ENCODE results near the gene KLHL29. TPM values are rescaled to one million over a fixed set of nuclear protein-coding genes. Genes with fewer than 3 reads are reported as not detected.

The KLHL29 gene
- total RNA-seq, 4 donors from 2014 or later, result 10.1 to 27.3 (median 15.7) TPM

- no peak for TF ChIP-seq CTCF (IDR thresholded peaks at IDR 0.05)
- TF ChIP-seq POLR2A (IDR thresholded peaks at IDR 0.05), result no peak
- no peak for DNase-seq (ENCODE audit: low spot score in 2 of 2)
- no peak overlapping the region for H3K4me3 ChIP-seq (ENCODE audit: low read depth, poor library complexity, severe bottlenecking)
- intact Hi-C loops (cut with DNase I; ENCODE audit: low total_unique reads), result no loop called here
- 91 to 92% methylated on average over 15 of the region's 15 CpGs for WGBS, 2 donors
Observed at GRCh38 chr2:23567161-23567756, 182.3 kb downstream of the KLHL29 start.

GRCh38 chr2:23568211-23568610, 183.2 kb downstream of the KLHL29 start:
- 91 to 94% methylated on average over 2 of the region's 2 CpGs for WGBS, 2 donors
- TF ChIP-seq POLR2A (IDR thresholded peaks at IDR 0.05) (no peak), CTCF (IDR thresholded peaks at IDR 0.05) (no peak)
- no peak for DNase-seq (ENCODE audit: low spot score in 2 of 2)
- intact Hi-C loops (cut with DNase I; ENCODE audit: low total_unique reads), result no loop called here
- no peak overlapping the region for H3K4me3 ChIP-seq (ENCODE audit: low read depth, poor library complexity, severe bottlenecking)

DNA sequence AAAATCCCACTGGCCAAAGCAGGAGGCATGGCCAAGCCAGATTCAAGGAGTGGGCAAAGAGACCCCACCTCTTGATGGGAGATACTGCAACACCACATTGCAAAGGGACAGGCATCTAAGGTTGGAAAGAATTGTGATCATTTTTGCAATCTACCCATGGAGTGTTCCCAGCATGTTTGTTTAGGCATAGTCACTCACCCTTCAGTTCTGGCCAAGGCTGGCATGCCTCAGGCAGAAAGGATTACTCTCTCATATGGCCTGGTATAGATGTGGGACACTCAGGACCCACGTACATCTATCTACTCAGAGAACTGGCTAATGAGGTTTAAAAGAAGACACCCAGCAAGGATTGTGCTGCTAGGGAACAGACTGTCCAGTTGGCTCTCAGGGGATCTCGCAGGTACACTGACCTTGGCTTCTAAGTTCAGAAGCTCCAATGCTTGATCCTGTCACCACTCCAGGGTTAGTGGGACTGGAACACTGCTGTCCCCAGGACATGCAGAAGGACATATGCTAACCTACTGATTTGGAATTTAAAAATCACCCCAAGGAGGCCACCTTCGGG, 183.7 kb downstream of the KLHL29 start:
- DNase-seq (ENCODE audit: low spot score in 2 of 2), result no peak
- no peak overlapping the region for H3K4me3 ChIP-seq (ENCODE audit: low read depth, poor library complexity, severe bottlenecking)
- intact Hi-C loops (cut with DNase I; ENCODE audit: low total_unique reads), result no loop called here
- TF ChIP-seq POLR2A (IDR thresholded peaks at IDR 0.05), result no peak
- no peak for TF ChIP-seq CTCF (IDR thresholded peaks at IDR 0.05)
- WGBS, 2 donors, result 71 to 86% methylated on average over 3 of the region's 3 CpGs

- no peak overlapping the region for H3K4me3 ChIP-seq (ENCODE audit: low read depth, poor library complexity, severe bottlenecking)
- intact Hi-C loops (cut with DNase I; ENCODE audit: low total_unique reads), result no loop called here
- DNase-seq (ENCODE audit: low spot score in 2 of 2), result no peak
- TF ChIP-seq POLR2A (IDR thresholded peaks at IDR 0.05), result no peak
- TF ChIP-seq CTCF (IDR thresholded peaks at IDR 0.05), result no peak
- WGBS, 2 donors, result 79 to 88% methylated on average over 12 of the region's 12 CpGs
Observed at GRCh38 chr2:23569761-23570365, 184.9 kb downstream of the KLHL29 start.

DNA sequence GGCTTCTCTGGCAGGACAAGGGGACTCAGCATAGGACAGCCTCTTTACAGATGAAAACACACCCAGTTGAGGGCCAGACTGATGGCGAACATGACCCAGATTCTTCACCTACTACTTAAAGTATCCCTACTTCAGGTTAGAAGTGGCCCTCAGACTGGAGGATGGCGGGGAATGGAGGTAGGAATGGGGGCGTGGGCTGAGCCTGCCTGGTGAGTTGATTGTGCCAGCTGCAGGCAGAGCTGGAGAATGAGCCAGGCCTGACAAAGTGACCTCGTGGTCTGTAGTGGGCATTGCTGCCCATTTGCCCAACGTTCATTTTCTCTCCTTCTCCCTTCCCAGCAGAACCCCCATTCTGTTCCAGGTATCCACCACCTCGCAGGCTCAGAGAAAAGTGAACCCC, 186.1 kb downstream of the KLHL29 start:
- intact Hi-C loops (cut with DNase I; ENCODE audit: low total_unique reads), result no loop called here
- WGBS, 2 donors, result 91 to 93% methylated on average over 6 of the region's 6 CpGs
- no peak overlapping the region for H3K4me3 ChIP-seq (ENCODE audit: low read depth, poor library complexity, severe bottlenecking)
- no peak for TF ChIP-seq POLR2A (IDR thresholded peaks at IDR 0.05)
- no peak for TF ChIP-seq CTCF (IDR thresholded peaks at IDR 0.05)
- DNase-seq (ENCODE audit: low spot score in 2 of 2), result no peak
